ENCODE results near the gene GPC6. TPM values are rescaled to one million over a fixed set of nuclear protein-coding genes. Genes with fewer than 3 reads are reported as not detected.

GPC6 gene
- total and polyA plus RNA-seq, 2 donors (not counting 3 experiments of a cell fraction or from before 2014, with no cell fraction given): 0.01 TPM; not detected in 1

DNA sequence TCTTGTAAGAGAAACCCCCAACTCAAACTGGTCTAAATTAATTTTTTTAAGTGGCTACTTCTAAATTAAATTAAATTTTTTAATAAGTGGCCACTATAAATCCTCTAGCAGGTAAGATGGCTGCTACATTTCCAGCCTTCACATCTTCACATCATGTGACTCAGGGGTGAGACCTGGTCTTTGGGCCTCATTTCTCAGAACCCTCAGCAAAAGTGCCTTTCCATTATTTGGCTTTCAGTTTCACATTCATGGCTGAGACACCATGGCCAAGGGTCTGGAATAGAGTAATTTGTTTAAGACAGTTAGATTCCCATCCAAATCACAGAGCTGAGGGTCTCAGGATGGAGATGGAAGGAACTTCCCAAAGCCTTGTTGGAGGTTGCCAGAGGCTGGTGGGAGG lies 1205.4 kb downstream of the GPC6 start:
- Histone ChIP-seq H3K4me1 (ENCODE audit: control insufficient read depth, extremely low read depth, insufficient read depth, low read length) (no peaks in the 10 kb centered on the region), H3K9me3 (replicated peaks; ENCODE audit: control insufficient read depth, insufficient read depth, low read length) (no peaks in the 10 kb centered on the region), H3K9me1 (replicated peaks; ENCODE audit: control insufficient read depth, extremely low read depth, insufficient read depth, low read length) (no peaks in the 10 kb centered on the region), H4K20me1 (replicated peaks; ENCODE audit: control insufficient read depth, extremely low read depth, insufficient read depth, low read length) (no peaks in the 10 kb centered on the region), H3K27ac (ENCODE audit: insufficient read depth, low read depth, low read length) (no peak overlapping the region), H3K27me3 (ENCODE audit: control insufficient read depth in 2 of 2, insufficient read depth in 2 of 2, low read length in 2 of 2) (peaks cover 15 to 18% of the 10 kb centered on the region in 2 experiments), H2AFZ (ENCODE audit: low read depth, low read length) (no peak overlapping the region), H3K79me2 (ENCODE audit: control insufficient read depth, insufficient read depth, low read length) (no peaks in the 10 kb centered on the region), H3K4me2 (ENCODE audit: insufficient read depth, low read length) (no peak overlapping the region), H3K9ac (replicated peaks; ENCODE audit: extremely low read depth, insufficient read depth, low read length) (no peak overlapping the region), H3K4me3 (replicated peaks in 1 of 3; ENCODE audit: insufficient read depth in 1 of 3, low read depth in 1 of 3, low read length in 3 of 3) (no peak overlapping the region), H3K36me3 (ENCODE audit: control insufficient read depth in 2 of 2, extremely low read depth in 1 of 2, insufficient read depth in 2 of 2, low read length in 2 of 2) (no peaks in the 10 kb centered on the region)
- BruUV-seq (replicated peaks): no TSS peak
- no peak for TF ChIP-seq GATA2 (IDR thresholded peaks at IDR 0.05; ENCODE audit: insufficient read depth, insufficient read length, low read depth, low read length)
- TF ChIP-seq, protein P1, sequence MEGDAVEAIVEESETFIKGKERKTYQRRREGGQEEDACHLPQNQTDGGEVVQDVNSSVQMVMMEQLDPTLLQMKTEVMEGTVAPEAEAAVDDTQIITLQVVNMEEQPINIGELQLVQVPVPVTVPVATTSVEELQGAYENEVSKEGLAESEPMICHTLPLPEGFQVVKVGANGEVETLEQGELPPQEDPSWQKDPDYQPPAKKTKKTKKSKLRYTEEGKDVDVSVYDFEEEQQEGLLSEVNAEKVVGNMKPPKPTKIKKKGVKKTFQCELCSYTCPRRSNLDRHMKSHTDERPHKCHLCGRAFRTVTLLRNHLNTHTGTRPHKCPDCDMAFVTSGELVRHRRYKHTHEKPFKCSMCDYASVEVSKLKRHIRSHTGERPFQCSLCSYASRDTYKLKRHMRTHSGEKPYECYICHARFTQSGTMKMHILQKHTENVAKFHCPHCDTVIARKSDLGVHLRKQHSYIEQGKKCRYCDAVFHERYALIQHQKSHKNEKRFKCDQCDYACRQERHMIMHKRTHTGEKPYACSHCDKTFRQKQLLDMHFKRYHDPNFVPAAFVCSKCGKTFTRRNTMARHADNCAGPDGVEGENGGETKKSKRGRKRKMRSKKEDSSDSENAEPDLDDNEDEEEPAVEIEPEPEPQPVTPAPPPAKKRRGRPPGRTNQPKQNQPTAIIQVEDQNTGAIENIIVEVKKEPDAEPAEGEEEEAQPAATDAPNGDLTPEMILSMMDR (IDR thresholded peaks at IDR 0.05; ENCODE audit: extremely low read depth in 1 of 2, insufficient read depth in 1 of 2, low read depth in 1 of 2, low read length in 2 of 2): no peak
- no peak for TF ChIP-seq JUN (IDR thresholded peaks at IDR 0.05; ENCODE audit: borderline replicate concordance, insufficient read depth, insufficient read length, low read depth)
- TF ChIP-seq, protein P2, sequence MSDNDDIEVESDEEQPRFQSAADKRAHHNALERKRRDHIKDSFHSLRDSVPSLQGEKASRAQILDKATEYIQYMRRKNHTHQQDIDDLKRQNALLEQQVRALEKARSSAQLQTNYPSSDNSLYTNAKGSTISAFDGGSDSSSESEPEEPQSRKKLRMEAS (IDR thresholded peaks at IDR 0.05; ENCODE audit: insufficient read depth, insufficient read length): no peak
- no peak for TF ChIP-seq POLR2AphosphoS5 (IDR thresholded peaks at IDR 0.05; ENCODE audit: insufficient read depth, low read depth, low read length)
- no peak for TF ChIP-seq FOS (IDR thresholded peaks at IDR 0.05; ENCODE audit: borderline replicate concordance, insufficient read depth, low read length)
- no peak for TF ChIP-seq POLR2A (IDR thresholded peaks at IDR 0.05; ENCODE audit: low read depth, low read length)
- no peak for TF ChIP-seq EZH2 (IDR thresholded peaks at IDR 0.05; ENCODE audit: borderline replicate concordance, low read depth, low read length, severe bottlenecking)
- no peak for TF ChIP-seq MYC (IDR thresholded peaks at IDR 0.05; ENCODE audit: low read depth, low read length)
- CTCF ChIA-PET: interaction anchor here (12.2 kb wide), 1 partner anchor 186 kb away, joined by 415 read pairs; no protein-coding TSS in a partner anchor
- dilution Hi-C loops (cut with MboI; ENCODE audit: extremely low pct_ligation_motif_present, low sequenced_read_pairs): no loop called here
- FAIRE-seq (no peak), DNase-seq (ENCODE audit: low read depth, low spot score) (no peak)
- POLR2A ChIA-PET: no interaction called here
- intact Hi-C loops (cut with micrococcal nuclease): loop anchor here (10.0 kb wide), 2 partner anchors 723 to 1403 kb away; no protein-coding TSS in a partner anchor

All from endothelial cell of umbilical vein (primary cell).